ENCODE results near the gene NUDCD3.

DNA sequence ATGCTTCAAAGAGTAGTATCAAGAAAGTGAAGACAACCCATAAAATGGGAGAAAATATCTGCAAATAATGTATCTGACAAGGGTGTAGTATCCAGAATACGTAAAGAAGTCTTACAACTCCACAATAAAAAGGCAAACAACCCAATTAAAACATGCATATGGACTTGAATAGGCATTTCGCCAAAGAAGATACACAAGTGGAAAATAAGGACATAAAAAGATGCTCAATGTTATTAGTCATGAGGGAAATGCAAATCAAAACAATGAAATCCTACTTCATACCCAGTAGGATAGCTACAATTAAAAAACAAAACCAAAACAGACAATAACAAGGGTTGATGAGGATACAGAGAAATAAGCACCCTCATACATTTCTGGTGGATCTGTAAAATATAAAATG, 79.2 kb downstream of the NUDCD3 start:
- TF ChIP-seq POLR2A (IDR thresholded peaks at IDR 0.05) = no peak
- TF ChIP-seq, protein P1, sequence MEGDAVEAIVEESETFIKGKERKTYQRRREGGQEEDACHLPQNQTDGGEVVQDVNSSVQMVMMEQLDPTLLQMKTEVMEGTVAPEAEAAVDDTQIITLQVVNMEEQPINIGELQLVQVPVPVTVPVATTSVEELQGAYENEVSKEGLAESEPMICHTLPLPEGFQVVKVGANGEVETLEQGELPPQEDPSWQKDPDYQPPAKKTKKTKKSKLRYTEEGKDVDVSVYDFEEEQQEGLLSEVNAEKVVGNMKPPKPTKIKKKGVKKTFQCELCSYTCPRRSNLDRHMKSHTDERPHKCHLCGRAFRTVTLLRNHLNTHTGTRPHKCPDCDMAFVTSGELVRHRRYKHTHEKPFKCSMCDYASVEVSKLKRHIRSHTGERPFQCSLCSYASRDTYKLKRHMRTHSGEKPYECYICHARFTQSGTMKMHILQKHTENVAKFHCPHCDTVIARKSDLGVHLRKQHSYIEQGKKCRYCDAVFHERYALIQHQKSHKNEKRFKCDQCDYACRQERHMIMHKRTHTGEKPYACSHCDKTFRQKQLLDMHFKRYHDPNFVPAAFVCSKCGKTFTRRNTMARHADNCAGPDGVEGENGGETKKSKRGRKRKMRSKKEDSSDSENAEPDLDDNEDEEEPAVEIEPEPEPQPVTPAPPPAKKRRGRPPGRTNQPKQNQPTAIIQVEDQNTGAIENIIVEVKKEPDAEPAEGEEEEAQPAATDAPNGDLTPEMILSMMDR (IDR thresholded peaks at IDR 0.05) = no peak
